NCI-H146 treated with DMSO at 0.1 percent for 48 hours (cell line): ENCODE results near the gene IRF1.
"Not testable (repeated sequence)": the region's sequence is repeated elsewhere in the genome, so short reads cannot be mapped to it uniquely, and the experiment has no call there.

Experiments used
- DNase-seq: peaks from one replicate; lab custom pipeline; 2025; ENCODE audit not compliant: unreplicated experiment; lab: John Stamatoyannopoulos, UW

Gene IRF1

GRCh38 chr5:132487841-132488555 lies 2.6 kb downstream of the IRF1 start:
- DNase-seq: no peak

DNA sequence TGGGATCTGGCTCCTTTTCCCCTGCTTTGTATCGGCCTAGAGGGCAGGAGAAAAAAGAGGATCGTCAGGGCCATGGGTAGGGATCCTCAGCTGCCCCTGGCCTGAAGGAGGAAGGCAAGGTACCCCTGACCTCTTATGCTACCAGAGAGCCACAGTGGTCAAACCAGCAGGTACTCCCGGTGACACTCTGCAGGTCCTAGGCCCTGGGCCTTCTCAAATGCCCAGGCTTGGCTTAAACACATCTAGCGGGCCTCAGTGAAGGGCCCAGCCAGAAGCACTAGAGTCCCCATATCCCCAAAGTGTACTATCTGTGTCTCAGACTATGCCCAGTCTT lies 3.5 kb downstream of the IRF1 start:
- DNase-seq: no peak

DNA sequence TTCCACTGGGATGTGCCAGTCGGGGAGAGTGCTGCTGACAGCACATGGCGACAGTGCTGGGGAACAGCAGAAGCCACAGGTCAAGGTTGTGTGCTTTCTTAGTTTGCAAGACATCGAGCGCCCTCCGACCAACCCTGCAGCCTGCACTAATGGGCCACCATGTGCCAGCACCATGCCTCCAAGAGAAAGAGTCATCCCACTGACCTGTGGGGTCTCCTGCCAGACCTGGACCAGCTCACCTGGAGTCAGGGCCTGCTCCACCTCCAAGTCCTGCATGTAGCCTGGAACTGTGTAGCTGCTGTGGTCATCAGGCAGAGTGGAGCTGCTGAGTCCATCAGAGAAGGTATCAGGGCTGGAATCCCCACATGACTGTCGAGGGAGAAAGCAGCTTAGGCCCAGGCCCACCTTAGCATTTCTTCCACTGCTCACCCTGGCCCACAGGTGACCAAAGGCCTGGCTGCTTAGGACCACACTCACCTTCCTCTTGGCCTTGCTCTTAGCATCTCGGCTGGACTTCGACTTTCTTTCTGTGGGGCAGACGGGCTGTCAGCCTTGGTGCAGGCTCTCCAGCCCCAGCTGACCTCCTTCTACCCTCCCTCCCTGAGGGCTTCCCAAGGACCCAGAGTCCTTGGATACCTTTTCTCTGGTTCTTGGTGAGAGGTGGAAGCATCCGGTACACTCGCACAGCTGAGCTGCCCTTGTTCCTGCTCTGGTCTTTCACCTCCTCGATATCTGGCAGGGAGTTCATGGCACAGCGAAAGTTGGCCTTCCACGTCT lies 4.1 kb downstream of the IRF1 start:
- DNase-seq: no peak

- no peak for DNase-seq
Observed at GRCh38 chr5:132485641-132486317, 4.8 kb downstream of the IRF1 start.

DNA sequence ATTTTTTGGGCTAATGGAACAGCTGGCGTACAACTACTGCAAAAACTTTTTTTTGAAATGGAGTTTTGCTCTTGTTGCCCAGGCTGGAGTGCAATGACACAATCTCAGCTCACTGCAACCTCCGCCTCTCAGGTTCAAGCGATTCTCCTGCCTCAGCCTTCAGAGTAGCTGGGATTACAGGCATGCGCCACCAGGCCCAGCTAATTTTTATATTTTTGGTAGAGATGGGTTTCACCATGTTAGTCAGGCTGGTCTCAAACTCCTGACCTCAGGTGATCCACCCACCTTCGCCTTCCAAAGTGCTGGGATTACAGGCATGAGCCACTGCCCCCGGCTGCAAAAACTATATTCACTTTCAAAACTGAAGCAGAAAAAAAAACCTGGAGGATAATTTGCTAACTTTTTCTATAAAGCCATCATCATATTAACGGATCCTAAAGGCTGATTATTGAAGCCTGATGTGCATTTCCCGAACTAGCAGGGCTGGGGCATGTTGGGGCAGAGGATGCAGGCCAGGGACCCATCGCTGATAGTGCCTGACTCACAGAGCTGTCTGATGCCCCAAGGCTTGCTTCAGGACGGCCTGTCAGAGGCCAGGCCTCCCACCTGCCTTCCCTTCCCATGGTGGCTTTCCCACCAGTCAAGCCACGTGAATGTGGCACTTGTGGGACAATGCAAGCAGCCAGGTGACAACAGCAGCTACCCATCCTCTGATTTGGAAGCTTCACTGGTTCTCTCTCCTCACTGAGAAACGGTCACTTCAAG lies 5.5 kb downstream of the IRF1 start:
- DNase-seq: not testable (repeated sequence)

GRCh38 chr5:132484391-132484725 lies 6.2 kb downstream of the IRF1 start:
- no peak for DNase-seq

DNA sequence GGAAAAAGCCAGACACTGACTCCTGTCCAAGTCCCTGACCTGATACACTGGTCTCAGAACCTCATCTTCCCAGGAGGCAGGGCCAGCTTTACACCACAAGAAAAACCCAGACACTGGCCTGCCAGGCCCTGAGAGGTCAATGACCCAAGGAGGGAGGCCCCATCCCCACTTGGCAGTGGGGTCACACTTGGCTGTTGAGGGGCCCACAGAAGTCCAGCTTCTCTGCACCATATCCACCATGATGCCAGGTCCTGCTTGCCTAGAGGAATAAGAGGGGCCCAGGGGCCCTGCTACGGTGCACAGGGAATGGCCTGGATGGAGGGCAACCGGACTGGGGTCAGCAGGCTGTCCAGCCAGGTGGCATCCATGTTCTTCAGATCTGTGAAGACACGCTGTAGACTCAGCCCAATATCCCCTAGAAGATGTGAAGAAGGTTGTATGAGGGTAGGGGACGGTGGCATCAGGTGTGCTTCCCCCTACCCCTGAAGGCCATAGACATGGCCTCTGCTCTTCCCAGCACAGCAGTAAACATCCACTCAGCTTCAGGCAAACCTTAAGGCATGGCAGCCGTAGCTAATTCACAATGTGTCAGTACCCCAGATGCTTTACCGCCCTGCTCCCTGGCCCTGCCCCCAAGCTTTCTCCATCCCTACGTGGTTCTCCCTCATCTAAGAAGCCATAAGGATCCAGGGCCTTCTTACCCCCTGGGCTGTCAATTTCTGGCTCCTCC lies 6.7 kb downstream of the IRF1 start:
- no peak for DNase-seq

GRCh38 chr5:132483101-132483500 lies 7.5 kb downstream of the IRF1 start:
- DNase-seq: no peak

GRCh38 chr5:132481596-132482211 lies 8.9 kb downstream of the IRF1 start:
- DNase-seq: no peak

- DNase-seq: no peak
Observed at GRCh38 chr5:132480893-132481595, 9.5 kb downstream of the IRF1 start.

- DNase-seq: no peak
Observed at GRCh38 chr5:132480546-132480892, 10.1 kb downstream of the IRF1 start.

DNA sequence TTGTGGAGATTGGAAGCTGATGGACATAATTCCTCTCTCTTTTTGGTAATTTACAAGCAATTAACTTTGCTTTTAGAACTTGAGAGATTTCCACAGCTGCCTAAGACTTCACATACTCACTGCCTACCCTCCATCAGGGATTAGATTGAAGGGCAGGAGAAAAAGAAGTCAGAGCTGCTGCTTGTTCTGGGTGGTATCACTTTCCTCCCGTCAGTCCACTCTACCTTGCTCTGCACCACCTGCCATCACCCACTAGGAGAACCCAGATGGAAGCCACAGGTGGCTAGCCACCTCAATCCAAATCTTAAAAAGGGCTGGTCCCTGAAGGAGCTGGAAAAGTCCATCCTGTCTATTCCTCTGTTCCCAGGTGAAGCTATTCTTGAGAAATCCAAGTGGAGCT lies 10.5 kb downstream of the IRF1 start:
- DNase-seq: no peak

- no peak for DNase-seq
Observed at GRCh38 chr5:132479111-132479951, 11.2 kb downstream of the IRF1 start.

DNA sequence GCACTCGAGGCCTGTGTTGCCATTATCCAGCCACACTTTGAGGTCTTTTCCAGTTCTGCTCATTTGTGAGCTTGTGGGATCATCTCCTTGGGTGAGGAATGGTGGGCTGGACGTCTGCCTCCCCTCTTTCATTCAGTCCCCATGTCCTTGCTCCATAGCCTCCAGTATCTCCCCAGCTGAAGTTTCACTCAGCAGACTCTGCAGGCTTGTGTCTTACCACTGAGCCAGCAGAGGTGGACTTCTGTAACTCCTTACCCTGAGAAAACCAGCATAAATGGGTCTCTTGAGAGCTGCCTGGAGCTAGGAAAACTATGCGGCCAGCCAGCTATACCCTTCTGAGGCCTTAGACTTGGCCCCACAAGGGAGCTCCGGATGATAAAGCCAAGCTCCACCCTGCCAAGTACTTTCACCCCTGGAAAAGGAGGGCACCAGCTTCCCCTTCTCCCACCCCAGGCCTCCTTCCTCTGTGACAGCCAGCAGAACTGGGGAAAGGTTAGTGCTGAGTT lies 12.2 kb downstream of the IRF1 start:
- DNase-seq: no peak

DNA sequence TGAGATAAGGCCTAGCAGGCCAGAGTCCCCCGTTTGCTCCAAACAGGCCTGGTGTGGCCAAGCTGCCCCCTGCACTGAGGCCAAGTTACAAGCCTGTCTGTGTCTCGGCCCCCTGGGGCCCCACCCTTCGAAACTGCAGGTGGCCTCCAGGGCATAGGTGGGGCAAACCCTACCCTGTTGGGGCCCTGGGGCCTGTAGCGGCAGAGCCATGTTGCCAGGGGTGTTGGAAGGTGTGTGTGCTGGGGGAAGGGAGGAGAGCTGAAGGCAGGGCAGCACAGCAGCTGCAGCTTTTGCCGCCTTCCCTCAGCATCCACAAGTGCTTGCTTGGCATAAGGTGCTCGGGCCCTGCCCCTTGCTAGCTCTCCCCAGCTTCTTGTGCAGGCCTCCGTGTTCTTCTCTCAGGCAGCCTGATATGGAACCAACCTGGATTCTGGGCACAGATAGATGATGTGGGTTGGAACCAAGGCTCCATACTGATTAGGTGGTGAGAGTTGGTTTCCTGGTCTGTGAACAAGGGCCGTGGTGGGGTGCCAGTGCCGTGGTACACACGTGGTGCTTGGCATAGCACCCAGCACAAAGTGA lies 12.7 kb downstream of the IRF1 start:
- DNase-seq: no peak

GRCh38 chr5:132476876-132477781 lies 13.4 kb downstream of the IRF1 start:
- no peak for DNase-seq
